Keratinocyte (primary cell): Measurements from ENCODE around the gene LMO2. TPM values are rescaled to one million over a fixed set of nuclear protein-coding genes. Genes with fewer than 3 reads are reported as not detected.

Source experiments
- DNase-seq: peaks from one replicate; pipeline ENCODE4 v3.0.0-alpha.2; 2011; ENCODE audit warnings: low read depth, missing footprints, low spot score
- FAIRE-seq: peaks from 2 replicates; lab custom pipeline; 2011; peaks lifted over from hg19 to GRCh38; lab: Jason Lieb, UNC
- H2AFZ ChIP-seq: 2 replicates; pipeline ENCODE4 v1.6.0; 2012; ENCODE audit warnings: low read length, control low read depth, inconsistent platforms; ENCODE audit not compliant: control insufficient read depth
- H3K27ac ChIP-seq: 2 replicates; pipeline ENCODE4 v1.5.1; 2011; ENCODE audit warnings: low read length; ENCODE audit not compliant: control insufficient read depth, insufficient read depth
- H3K27me3 ChIP-seq: 3 replicates; pipeline ENCODE4 v1.6.0; 2011; ENCODE audit warnings: low read length; ENCODE audit not compliant: control insufficient read depth, insufficient read depth; ENCODE audit errors: extremely low read depth
- H3K36me3 ChIP-seq, 2 experiments: 2 replicates in 1 of 2; 3 replicates in 1 of 2; pipeline ENCODE4 v1.5.1; 2011; ENCODE audit warnings: low read length in 2 of 2, mild to moderate bottlenecking in 1 of 2; ENCODE audit not compliant: control insufficient read depth in 2 of 2, insufficient read depth in 2 of 2; ENCODE audit errors: extremely low read depth in 1 of 2
- H3K4me1 ChIP-seq: 3 replicates; pipeline ENCODE4 v1.5.1; 2011; ENCODE audit warnings: low read length; ENCODE audit not compliant: control insufficient read depth, insufficient read depth; ENCODE audit errors: extremely low read depth
- H3K4me2 ChIP-seq: 3 replicates; pipeline ENCODE4 v1.6.0; 2011; ENCODE audit warnings: low read depth, low read length; ENCODE audit not compliant: control insufficient read depth, insufficient read depth; ENCODE audit errors: extremely low read depth
- H3K4me3 ChIP-seq, 3 experiments: fragments of 200-600 bp in 1 of 3; sonication (generic) in 1 of 3; 2 replicates in 2 of 3; 3 replicates in 1 of 3; pipeline ENCODE4 v1.5.1; 2011 to 2016; ENCODE audit warnings: low read length in 3 of 3, mild to moderate bottlenecking in 3 of 3, control low read depth in 2 of 3, inconsistent platforms in 1 of 3, low read depth in 1 of 3, mixed read lengths in 1 of 3, mixed run types in 1 of 3, moderate library complexity in 1 of 3; ENCODE audit not compliant: control insufficient read depth in 2 of 3, insufficient read depth in 2 of 3; ENCODE audit errors: extremely low read depth in 1 of 3
- H3K79me2 ChIP-seq: 2 replicates; pipeline ENCODE4 v1.6.0; 2012; ENCODE audit warnings: low read length; ENCODE audit not compliant: control insufficient read depth, insufficient read depth
- H3K9ac ChIP-seq: 3 replicates; pipeline ENCODE4 v1.6.0; 2011; ENCODE audit warnings: low read length; ENCODE audit not compliant: control insufficient read depth, insufficient read depth; ENCODE audit errors: extremely low read depth
- H3K9me1 ChIP-seq: 3 replicates; pipeline ENCODE4 v1.6.0; 2011; ENCODE audit warnings: low read length; ENCODE audit not compliant: control insufficient read depth, insufficient read depth; ENCODE audit errors: extremely low read depth
- H3K9me3 ChIP-seq: 2 replicates; pipeline ENCODE4 v1.5.1; 2012; ENCODE audit warnings: low read depth, low read length; ENCODE audit not compliant: control insufficient read depth
- H4K20me1 ChIP-seq: 3 replicates; pipeline ENCODE4 v1.6.0; 2011; ENCODE audit warnings: low read length; ENCODE audit not compliant: control insufficient read depth, insufficient read depth; ENCODE audit errors: extremely low read depth
- CTCF ChIP-seq, 3 experiments: IDR thresholded peaks in 1 of 3; conservative IDR thresholded peaks in 1 of 3; optimal IDR thresholded peaks in 1 of 3; 2 replicates in 2 of 3; 3 replicates in 1 of 3; pipeline versions ENCODE3 to v1.5.1; 2011; ENCODE audit warnings: low read length in 3 of 3, mild to moderate bottlenecking in 3 of 3, moderate library complexity in 2 of 3, control low read depth in 1 of 3, inconsistent platforms in 1 of 3; ENCODE audit not compliant: insufficient read depth in 2 of 3; ENCODE audit errors: extremely low read depth in 1 of 3
- EZH2 ChIP-seq: IDR thresholded peaks from one replicate; pipeline ENCODE4 v1.6.1; 2012; ENCODE audit warnings: inconsistent platforms, mild to moderate bottlenecking, low read length, moderate library complexity
- dilution Hi-C: fragments of 300-500 bp; cut with MboI; formaldehyde crosslinking; loops from one replicate; pipeline ENCODE4 v1.7.0; 2020; ENCODE audit warnings: low sequenced_read_pairs; ENCODE audit not compliant: extremely low pct_ligation_motif_present
- polyA plus RNA-seq, 5 experiments: library from polyadenylated mRNA; depleted of rRNA in 3 of 5; stranded (reverse) in 3 of 5; stranded (forward) in 1 of 5; unstranded in 1 of 5; fragments of >200 nt; gene quantifications; 1 replicate in 1 of 5; 2 replicates in 3 of 5; 3 replicates in 1 of 5; pipeline versions ENCODE4 v1.2.1 to v1.2.3, GENCODE V29; 2011 to 2012; ENCODE audit warnings: missing spikeins in 2 of 5, low read depth in 1 of 5, low replicate concordance in 1 of 5

Gene LMO2
- polyA plus RNA-seq, 1 donor (not counting 4 experiments of a cell fraction or from before 2014, with no cell fraction given): 1.1 TPM

GRCh38 chr11:33909552-33909951 lies 17.7 kb upstream of the LMO2 start:
- dilution Hi-C loops: no loop called here
- no peak for TF ChIP-seq EZH2
- no peak for TF ChIP-seq CTCF (optimal IDR thresholded peaks at IDR 0.05 in 1 of 3, IDR thresholded peaks at IDR 0.05 in 1 of 3, conservative IDR thresholded peaks at IDR 0.05 in 1 of 3; ENCODE audit: extremely low read depth in 1 of 3, insufficient read depth in 2 of 3, low read length in 3 of 3)
- H3K4me2 ChIP-seq: no peak overlapping the region
- DNase-seq (no peak), FAIRE-seq (no peak)
- H3K27me3 ChIP-seq: no peaks in the 10 kb centered on the region
- no peak overlapping the region for H3K27ac ChIP-seq
- no peaks in the 10 kb centered on the region for H3K36me3 ChIP-seq
- H3K9me1 ChIP-seq: no peaks in the 10 kb centered on the region
- no peak overlapping the region for H3K4me3 ChIP-seq
- H4K20me1 ChIP-seq: no peaks in the 10 kb centered on the region
- no peak overlapping the region for H3K9ac ChIP-seq
- H3K79me2 ChIP-seq: no peaks in the 10 kb centered on the region
- H3K4me1 ChIP-seq: no peaks in the 10 kb centered on the region
- no peak overlapping the region for H2AFZ ChIP-seq
- H3K9me3 ChIP-seq: no peaks in the 10 kb centered on the region

GRCh38 chr11:33909150-33909549 lies 17.3 kb upstream of the LMO2 start:
- H3K4me1 ChIP-seq: no peaks in the 10 kb centered on the region
- DNase-seq: no peak
- H3K4me3 ChIP-seq: no peak overlapping the region
- no peaks in the 10 kb centered on the region for H3K27me3 ChIP-seq
- no peaks in the 10 kb centered on the region for H3K9me3 ChIP-seq
- H3K79me2 ChIP-seq: no peaks in the 10 kb centered on the region
- no peak for TF ChIP-seq EZH2
- TF ChIP-seq CTCF (optimal IDR thresholded peaks at IDR 0.05 in 1 of 3, IDR thresholded peaks at IDR 0.05 in 1 of 3, conservative IDR thresholded peaks at IDR 0.05 in 1 of 3; ENCODE audit: extremely low read depth in 1 of 3, insufficient read depth in 2 of 3, low read length in 3 of 3): no peak
- no peak for FAIRE-seq
- no peaks in the 10 kb centered on the region for H4K20me1 ChIP-seq
- H3K9ac ChIP-seq: no peak overlapping the region
- no peaks in the 10 kb centered on the region for H3K36me3 ChIP-seq
- H3K9me1 ChIP-seq: no peaks in the 10 kb centered on the region
- no peak overlapping the region for H2AFZ ChIP-seq
- no peak overlapping the region for H3K4me2 ChIP-seq
- H3K27ac ChIP-seq: no peak overlapping the region
- dilution Hi-C loops: no loop called here
